Activated CD4-positive, alpha-beta T cell treated with anti-CD3 and anti-CD28 coated beads, Interleukin-2, Interleukin-6, amounts not matched to agents 100 ng/mL and 50 ng/mL, durations not matched to agents 16 hours and 8 hours (primary cell): ENCODE results near the gene GAS2.

Experiments
- DNase-seq: peaks from one replicate; pipeline ENCODE4 v3.0.0-alpha.2; 2020

Gene GAS2

DNA sequence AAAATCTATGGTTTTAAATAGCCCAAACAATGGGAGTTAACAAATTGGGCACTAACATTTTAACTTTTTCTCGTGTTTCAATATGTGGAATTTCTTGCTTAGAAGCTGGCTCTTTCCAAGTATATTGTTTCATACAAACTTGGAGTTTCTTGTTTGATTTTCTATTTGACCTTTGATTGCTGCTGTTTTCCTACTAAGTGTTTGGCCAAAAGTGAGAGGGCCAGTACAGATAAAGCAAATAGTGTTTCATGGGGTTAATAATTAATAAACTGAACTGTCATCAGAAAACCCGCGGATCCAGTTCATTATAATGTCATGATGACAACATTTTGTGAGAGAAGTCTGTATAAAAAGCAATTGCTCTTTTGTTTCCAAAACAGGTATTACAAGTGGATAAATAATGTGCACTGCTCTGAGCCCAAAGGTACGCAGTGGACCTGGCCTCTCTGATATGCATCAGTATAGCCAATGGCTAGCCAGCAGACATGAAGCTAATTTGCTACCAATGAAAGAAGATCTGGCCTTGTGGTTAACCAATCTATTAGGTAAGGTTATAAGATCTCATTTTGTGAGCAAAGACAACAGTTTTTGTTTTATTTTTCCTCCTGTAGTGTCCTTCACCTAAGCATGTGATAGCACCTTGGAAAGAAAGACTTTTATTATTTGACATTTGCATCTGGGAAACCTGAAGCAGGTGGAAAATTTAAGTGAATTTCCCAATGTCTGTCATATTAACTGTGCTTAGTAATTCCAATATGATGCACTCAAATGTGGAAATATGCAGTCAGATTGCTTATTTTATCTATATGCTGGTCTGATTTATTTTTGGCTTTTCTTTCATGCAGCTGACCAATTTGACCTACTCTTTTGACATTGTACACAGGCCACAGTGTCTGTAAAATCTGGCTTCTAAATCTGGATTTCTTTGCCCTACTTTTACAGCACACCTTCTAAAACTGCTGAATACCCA is 8.3 kb downstream of the GAS2 start:
- no peak for DNase-seq

DNA sequence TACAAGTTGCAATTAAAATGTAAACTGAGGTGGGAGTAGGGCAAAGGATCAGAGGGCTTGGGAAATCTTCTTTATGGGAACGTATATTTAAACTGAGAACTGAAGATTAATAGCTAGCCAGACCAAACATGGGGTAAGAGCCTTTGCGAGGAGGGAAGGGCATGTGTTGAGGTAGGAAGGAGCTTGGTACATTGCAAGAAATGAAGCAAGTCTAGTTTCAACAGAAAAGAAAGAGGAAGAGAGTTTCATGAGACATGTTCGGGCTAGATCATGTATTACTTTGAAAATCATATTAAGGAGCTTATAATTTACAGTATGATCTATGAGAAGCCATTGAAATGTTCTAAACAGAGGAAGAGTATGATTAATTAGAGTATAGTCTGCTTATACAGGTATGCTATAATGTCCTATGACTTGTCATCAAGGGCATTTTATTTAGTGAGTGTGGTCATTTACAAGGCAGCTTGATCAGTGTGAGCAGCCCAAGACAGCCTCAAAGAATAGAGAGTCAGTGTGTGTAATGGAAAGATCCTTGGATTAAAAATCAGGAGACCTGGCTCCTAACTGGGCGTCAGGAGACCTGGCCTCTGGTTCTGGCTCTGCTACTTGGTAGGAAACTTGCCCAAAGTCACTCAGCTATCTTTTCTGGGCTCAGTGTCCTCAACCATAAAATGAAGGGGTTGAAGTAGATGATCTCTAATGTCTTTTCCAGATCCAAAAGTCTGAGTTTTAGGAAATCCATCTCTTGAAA is 10.9 kb downstream of the GAS2 start:
- DNase-seq = no peak

DNA sequence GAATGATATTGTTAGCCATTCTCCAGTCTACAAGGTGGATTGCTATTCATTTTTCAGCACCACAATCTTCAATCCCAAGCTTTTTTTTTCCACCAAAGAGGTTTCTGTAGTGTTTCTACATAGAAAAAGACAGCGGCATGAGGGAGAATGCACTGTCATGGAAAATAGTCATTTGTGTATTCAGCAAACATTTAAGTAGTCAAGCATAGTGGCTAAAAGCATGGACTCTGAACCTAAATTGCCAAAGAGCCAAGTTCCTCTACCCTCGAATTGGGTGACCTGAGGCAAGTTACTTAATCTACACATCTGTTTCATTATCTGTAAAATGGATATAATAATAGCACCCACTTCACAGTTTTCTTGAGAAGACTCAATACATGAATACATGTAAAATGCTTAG is 14.2 kb downstream of the GAS2 start:
- no peak for DNase-seq

DNA sequence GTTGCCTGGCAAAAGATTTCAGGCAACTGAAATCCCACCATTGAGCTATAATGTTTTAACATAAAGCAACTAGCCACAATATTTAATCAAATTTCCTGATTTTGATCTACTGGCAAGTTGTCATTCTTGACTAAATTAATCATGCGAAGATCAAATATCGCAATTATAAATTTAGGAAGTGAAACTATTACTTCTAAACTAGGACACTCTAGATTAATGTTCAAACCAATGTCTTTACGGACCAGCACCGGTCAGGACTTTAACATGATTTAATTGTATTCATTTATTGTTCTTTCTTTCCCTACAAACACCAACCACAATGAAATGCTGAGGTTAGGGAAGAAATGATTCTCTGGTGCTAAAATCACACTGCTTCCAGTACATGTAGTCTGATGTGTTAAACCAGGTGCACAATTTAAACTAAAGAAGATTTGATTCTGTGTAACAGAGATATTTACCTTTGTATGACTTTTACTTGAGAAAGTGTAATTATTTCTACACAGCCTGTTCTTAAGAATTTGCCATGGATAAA is 14.9 kb downstream of the GAS2 start:
- no peak for DNase-seq

DNA sequence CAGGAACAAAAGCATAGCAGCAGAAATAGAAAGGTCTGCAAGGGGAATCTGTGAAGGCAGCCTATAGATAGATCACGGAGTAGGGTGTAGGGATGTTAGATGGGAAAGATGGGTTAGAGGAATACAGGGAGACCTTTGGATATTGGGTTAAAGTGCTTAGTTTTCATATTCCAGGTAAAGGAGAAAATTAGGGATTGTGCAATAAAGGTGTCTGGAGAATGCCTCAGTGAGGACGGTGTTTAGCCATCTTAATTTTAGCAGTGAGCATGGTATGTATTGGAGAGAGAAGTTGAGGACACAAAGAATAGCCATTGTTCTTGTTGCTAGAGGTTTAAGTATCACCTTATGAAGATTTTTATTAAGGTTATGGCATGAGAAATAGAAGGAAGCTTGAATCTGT is 17.7 kb downstream of the GAS2 start:
- DNase-seq = no peak

DNA sequence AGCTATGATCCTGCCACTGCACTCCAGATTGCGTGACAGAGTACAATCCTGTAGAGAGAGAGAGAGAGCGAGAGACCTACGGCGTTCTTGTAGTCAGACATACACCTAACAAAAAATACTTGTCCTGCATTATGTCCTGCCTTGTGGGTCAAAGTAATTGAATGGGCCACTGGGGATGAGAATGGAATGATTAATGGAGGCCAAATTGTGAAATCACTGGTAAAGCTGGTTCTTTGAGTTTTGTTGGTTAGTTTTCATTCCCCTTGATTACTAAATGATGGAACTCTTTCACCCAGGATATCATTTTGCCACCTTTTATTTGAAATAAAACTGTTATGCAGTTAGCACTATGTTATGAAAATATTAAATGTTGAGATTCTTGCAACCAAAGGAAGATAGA is 18.7 kb downstream of the GAS2 start:
- no peak for DNase-seq

DNA sequence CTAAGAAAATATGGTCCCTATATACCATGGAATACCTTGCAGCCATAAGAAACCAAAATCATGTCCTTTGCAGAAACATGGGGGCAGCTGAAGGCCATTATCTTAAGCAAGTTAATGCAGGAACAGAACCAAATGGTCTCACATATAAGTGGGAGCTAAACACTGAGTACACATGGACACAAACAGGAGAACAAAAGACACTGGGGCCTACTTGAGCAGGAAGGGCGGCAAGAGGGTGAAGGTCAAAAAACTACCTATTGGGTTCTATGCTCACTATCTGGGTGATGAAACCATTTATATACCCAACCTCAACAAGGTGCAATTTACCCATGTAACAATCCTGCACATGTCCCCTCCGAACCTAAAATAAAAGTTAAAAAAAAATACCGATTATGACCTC is 22.5 kb downstream of the GAS2 start:
- DNase-seq = no peak

DNA sequence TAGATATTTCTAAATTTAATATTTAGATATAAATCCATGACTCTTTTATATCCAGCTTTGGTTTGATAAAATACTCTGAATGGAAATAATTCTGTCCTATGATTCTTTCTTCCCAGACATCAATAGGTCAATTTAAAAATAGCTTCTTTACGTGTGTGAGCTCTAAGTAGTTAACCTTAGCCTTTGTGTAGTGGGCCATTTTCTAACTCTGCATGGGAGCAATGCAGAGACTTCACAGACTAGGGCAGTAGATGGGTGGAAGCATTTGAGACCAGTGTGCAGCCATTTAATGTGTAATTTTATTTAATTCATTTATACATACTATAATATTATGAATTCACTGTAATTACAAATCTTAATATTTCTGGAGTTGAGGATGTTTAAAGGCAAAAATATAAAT is 23.8 kb downstream of the GAS2 start:
- no peak for DNase-seq

DNA sequence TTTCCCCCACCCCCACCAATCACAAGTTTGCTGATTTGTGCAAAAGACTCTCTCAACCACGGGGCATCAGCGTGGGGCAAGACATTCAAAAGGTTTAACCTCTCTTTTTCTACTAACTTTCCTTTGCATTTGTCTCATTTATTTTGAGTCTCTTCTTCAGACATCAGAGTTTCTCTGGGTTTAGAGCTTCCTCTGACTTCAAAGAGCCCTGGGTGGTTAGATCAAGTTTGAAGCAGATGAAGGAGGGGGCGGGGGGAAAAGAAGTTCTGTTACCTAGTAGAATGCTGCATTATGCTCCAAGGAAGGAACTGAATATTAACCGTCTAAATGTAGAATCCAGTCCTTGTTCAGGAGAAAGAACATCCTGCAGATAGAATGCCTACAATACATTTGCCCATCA is 24.5 kb downstream of the GAS2 start:
- DNase-seq = no peak

DNA sequence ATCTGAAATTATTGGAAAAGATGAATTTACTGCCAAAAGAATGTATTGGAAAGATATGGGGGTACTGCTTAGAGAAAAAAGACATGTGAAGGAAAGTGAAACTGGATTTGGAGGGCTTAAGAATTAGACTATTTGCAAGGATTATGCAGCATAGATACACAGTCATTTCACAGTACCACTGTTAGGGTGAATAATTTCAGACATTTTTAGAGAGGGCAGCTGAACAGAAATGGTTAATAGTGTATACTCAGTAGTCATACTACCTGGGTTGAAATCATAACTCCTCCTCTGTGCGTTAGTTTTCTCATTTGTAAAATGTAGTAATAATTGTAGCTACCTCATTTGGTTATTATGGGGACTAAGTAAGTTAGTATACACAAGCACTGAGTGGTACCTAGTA is 33.0 kb downstream of the GAS2 start:
- DNase-seq = no peak

DNA sequence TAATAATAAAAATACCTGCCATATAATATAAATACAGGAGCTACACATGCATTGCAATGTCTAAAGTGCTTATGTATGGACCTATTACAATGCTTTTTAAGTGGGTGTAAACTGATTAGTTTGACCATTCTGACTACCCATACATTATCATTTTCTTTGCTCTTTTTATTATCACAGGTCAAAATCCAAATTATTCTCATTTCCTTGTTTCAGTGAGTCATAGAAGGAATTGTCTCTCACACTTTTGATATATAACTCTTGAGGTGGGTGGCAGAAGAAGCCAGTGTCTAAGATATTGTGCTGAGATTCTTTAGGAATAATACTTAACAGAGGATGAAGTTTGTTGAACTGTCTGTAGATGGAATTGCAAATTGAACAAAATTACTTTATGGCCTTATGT is 35.6 kb downstream of the GAS2 start:
- no peak for DNase-seq

DNA sequence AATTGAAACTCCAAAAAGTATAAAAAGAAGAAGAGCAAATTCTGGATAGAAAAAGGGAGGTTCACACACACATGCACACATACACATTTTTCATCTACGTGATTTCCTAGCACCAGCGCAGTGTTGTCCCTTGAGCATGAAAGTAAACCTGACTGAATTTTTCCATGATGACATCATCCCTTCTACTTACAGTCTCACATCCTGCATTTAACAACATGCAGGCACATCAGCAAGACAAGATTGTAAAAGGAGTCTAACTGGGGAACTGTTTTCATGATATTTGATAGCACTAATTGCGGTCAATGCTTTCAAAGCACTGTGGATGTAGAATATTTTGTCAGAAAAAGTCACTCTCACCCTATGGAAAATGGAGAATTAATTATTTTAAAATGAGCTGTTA is 36.6 kb downstream of the GAS2 start:
- DNase-seq = peak; percentile 36

DNA sequence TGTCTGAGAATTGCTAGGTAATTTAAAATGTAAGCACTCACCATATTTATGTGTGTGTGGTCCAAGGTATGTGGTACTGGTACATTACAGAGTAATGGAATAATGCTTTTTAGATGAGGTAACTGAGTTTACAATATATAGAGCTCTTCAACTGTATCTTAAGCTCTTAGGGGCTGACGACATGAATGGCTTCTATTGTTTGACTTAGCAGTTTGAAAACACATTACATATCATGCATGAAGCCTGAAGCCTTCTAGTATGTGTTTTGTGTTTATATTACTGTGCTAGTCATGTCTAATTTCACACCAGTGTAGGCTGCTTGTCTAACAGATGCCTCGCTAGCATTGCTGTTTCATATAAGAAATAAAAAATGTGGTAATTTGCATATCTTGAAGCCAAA is 37.2 kb downstream of the GAS2 start:
- DNase-seq = no peak

DNA sequence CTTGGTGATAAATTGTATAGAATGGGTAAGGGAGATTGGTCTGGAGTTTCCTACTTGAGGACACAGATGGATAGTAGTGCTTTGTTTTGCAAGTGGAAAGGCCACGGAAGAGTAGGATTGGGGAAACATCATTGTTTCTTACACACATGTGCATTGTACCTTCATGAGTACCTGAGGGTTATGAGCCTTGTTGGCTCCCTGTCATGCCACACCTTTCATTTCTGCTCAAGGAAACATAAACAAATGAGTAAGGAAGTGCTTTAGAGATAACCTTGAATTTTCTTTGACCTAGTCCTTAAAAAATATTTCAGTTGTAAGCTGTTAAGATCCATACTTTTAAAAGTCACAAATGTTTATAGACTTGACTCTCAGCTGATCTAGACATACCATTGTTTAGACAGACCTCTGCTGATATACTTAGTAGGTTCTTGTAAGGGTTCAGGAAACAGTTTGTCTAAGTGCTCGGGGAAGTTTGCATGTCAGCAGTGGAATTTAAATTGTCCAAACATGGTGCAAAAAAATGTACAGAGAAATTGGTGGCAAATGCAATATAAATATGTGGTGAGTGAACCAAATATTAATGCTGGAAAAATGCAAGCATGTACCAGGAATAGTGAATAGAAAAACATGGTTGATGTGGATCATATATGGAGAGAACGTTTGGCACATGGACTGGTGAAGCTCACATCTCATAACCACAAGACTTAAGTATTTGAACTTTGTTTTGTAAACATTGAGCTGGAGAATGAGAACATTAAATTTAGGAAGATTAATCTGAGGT is 40.9 kb downstream of the GAS2 start:
- no peak for DNase-seq

DNA sequence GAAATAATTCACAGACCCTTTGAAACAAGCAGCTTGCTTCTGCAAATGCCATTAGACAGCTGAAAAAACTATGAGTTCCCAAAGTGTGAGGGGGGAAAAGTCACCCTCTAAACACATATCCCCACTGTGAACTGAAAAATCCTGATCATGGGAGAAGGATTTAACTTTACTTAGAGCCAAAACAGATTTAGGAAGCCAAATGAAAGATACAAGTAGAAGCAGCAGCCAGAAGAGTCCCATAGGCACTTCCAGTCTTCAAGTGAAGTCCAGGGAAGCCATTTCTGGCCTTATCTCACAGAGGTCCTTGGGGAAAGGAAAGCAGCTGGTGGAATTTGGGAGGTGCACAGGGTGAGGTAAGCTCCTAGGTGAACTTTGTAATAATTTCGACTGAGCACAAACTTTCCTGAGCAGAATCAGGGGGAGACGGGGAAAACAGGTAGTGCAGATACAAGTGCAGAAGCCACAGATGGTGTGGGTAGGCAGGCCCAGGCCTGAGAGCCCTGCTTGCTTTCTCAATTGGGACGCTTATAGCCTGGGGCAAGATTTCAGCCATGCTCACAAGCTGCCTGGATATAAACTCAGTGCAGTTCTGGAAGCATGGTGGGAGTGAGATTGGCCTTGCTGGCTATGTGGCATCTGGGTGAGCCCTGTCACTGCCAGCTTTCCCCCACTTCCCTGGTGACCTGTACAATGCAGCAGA is 44.8 kb downstream of the GAS2 start:
- no peak for DNase-seq

DNA sequence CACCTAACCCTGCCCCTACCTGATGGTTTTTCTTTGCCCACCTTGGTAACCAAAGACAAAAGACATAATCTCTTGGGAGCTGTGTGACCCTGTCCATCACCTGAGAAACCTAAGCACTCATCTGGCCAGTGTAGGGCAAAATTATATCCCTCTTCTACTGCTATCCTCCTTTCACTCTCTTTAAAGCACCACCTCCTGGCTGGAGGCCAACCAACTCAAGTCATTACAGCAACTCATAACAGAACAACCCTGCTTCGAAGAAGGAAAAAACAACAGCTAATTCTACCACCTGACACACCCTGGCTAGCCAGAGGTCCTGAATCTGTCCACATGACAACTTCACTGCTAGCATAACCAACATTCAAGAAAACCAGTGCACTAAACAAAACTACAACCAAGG is 45.5 kb downstream of the GAS2 start:
- no peak for DNase-seq

DNA sequence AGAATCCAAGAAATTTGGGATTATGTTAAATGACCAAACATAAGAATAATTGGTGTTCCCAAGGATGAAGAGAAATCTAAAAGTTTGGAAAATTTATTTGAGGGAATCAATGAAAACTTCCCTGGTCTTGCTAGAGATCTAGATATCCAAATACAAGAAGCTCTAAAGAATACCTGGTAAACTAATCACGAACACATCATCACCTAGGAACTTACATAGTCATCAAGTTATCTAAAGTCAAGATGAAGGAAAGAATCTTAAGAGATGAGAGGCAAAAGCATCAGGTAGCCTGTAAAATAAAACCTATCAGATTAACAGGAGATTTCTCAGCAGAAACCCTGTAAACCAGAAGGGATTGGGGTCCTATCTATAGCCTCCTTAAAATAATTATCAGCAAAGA is 46.9 kb downstream of the GAS2 start:
- DNase-seq = no peak

DNA sequence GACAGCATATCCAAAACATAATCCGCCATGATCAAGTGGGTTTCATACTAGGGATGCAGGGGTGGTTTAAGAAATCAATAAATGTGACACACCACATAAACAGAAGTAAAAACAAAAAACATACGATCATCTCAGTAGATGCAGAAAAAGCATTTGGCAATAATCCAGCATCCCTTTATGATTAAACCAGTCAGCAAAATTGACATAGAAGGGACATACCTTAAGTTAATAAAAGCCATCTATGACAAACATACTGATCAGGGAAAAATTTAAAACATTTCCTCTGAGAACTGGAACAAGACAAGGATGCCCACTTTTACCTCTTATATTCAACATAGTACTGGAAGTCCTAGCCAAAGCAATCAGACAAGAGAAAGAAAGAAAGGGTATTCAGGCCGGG is 49.6 kb downstream of the GAS2 start:
- DNase-seq = no peak

DNA sequence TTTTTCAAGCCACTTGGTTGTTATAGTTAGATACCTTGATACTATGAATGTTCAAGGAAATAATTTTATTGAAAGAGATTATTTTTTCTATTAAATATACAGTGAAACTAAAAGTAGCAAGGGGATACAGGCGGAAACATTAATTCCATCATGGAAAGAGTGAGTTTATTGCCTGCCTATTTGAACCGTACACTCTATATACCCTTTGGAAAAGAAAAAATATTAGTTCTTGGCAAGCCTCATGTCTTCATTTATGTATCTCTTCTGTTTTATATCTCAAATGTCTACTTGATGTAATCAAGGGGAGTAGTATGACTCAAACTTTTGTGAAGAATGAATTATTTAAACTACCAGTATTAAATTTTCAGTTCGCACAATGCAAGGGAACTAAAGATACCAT is 54.0 kb downstream of the GAS2 start:
- DNase-seq = no peak

DNA sequence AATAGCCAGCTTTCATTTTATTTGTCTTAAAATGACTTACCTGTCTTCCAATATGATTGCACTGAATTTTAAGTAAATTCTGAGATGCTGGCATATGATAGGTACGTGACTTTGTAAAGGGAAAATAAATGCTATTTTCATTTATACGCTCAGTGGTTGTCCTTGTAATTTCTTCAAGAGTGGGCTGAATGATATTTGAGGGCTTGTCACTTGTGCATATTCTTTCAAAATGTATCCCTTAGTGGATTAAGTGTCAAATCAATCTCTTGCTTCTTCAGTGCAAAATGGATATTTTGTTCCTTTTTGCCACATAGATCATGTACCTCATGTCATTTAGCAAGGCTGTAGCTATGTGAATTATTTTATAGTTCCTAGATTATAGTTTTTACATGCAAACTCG is 56.9 kb downstream of the GAS2 start:
- DNase-seq = no peak

DNA sequence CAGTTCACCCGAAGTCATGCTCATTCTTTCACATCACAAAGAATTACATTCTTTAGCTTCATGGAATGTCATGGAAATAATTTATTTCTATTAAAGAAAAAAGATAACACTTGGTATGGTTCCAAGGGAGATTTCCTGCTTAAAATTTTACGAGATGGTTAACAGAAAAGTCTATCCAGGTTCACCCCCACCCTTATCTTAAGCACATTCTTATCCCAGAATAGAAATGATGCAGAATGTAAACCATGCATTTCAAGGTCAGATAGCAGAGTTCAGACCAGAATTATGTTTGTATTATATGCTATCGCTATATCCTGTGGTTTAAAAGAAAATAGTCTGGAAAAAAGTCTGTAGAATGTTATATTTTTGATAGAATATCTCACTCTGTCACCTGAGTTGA is 58.7 kb downstream of the GAS2 start:
- no peak for DNase-seq

DNA sequence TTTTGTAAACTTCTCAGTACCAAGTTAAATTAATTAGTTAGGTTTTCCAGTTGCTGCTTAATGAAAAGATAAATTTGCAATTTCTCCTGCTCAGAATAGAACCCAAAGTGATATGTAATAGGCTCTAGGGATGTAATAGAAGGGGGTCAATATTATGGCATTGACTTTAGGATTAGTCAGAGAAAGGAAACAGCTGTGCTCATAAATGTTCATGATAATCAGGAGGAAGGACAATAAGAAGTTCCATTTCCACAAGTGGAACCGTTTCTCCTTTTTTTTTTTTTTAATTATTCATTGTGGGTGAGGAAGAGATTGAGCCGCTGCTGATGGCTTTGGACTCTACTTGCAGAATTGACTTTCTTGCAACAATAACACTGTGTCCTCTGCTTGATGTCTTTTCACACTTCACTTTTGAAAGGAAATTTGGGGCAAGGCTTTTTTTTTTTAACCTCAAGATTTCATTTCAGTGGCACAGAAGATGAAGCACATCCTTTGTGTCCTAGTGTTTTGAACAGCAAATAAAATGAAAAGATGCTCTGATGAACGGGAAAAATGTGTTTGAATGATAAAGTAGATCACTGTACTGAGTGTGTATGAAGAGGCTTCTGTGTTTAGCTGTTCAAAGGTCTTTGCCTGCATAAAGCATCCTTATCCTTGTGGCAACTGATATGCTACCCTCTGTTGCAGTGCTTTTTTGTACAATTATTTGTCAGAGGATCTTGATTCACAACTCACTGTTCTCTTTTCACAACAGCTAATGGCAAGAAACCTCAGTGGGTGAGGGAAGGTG is 62.4 kb downstream of the GAS2 start:
- DNase-seq = no peak
